WI38 (cell line): ENCODE measurements around the gene RPUSD2.

Experiments used
- H3K4me3 ChIP-seq: 2 replicates; pipeline ENCODE4 v1.5.1; 2011; ENCODE audit warnings: low read depth, mild to moderate bottlenecking, control low read depth, low read length
- CTCF ChIP-seq: IDR thresholded peaks from 2 replicates; pipeline ENCODE4 v1.5.1; 2012; ENCODE audit warnings: low read depth, mild to moderate bottlenecking, control low read depth, low read length

Gene RPUSD2

GRCh38 chr15:40584191-40584590 lies 15.1 kb downstream of the RPUSD2 start:
- H3K4me3 ChIP-seq, result no peak overlapping the region
- no peak for TF ChIP-seq CTCF

DNA sequence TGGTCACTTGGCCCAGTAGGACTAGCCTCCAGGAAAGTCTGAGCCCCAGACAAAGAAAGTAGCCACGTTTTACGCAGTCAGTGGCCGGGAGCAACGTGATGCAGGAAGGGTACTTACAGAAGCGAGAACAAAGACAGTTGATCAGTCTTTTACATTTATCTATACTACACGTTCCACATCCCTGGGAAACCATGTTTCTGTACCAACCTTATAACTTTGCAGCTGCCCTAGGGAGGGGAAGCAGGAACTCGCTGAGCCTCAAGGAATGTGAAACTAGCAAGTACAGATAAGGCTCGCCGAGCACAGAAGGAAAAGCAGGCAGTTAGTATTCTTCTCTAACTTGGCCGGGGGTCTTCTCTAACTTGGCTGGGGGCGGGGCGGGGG lies 21.6 kb downstream of the RPUSD2 start:
- TF ChIP-seq CTCF, result no peak
- H3K4me3 ChIP-seq, result no peak overlapping the region

DNA sequence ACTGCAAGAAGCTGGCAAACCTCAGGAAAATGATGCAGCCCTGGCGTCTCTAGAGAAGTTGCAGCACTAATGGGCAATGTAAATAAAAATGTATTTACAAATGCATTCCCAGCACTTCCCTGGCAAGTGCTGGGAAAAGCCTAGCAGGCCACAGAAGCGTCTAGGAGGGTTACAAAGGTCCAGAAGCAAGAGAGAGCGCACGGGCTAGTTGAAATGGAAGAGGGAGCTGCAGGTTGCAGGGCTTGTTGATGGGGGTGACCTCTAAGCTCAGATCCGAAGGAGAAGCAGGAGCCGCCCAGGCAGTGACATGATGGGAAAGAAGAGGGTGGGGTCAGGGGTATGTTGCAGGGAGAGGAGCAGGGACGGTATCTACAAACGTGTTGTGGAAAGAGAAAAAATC lies 22.3 kb downstream of the RPUSD2 start:
- H3K4me3 ChIP-seq, result no peak overlapping the region

DNA sequence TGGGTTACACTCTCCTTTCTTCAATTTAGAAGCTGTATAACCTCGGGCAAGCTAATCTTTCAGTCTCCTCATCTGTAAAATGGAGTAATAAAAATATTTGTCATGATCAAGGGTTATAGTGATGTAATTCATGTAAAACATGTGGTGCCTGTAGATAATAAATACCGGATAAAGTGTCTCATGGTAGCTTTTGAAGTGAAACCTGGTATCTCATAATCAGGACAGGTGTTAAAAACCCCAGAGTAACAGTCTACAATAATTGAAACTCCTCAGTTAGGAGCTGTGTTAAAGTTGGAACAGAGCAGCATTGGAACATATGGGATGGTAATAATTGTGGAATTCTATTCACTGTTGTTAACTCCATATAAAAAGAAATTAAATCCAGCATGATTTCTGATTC lies 24.1 kb downstream of the RPUSD2 start:
- TF ChIP-seq CTCF, result no peak
- no peak overlapping the region for H3K4me3 ChIP-seq

More for the DNA sequence above, 22.3 kb downstream of the RPUSD2 start:
- no peak for TF ChIP-seq CTCF

GRCh38 chr15:40593588-40594428 lies 24.7 kb downstream of the RPUSD2 start, which contains the start of gene KNL1:
KNL1 (plus strand) TSS chr15:40594249; CDS start chr15:40602932, 8,683 bp downstream.
- peak within 1 kb of the TSS; percentile 82 for H3K4me3 ChIP-seq
- TF ChIP-seq CTCF, result no peak

DNA sequence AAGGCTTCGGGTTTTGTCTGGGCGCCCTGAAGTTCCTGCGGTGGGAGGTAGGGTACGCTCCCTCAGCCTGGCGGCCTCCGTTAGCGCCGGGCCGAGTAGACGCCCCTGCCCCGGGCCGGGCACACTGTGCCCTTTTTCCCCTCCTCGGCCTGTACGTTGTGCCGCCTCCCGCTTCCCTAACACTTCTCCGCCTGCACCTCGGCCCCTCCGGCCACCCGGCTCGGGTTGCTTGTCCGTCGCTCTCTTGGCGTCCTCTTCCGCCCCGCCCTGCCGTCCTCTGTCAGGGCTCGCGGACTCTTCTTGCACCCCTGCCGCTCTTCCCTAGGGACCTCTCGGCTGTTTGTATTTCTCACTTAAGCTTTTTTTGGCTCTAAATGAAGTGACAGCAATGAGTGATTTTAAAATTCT lies 25.3 kb downstream of the RPUSD2 start:
- TF ChIP-seq CTCF, result no peak
- H3K4me3 ChIP-seq, result peak overlapping the region; percentile 82

GRCh38 chr15:40595219-40595618 lies 26.1 kb downstream of the RPUSD2 start:
- H3K4me3 ChIP-seq, result peak overlapping the region; percentile 82
- no peak for TF ChIP-seq CTCF
